Brain pericyte (primary cell): ENCODE measurements around the gene PPM1H.
"Not testable (repeated sequence)": the region's sequence is repeated elsewhere in the genome, so short reads cannot be mapped to it uniquely, and the experiment has no call there.

Source experiments
- DNase-seq: peaks from one replicate; pipeline ENCODE4 v3.0.0-alpha.2; 2012; ENCODE audit warnings: low read depth, low spot score

The PPM1H gene

DNA sequence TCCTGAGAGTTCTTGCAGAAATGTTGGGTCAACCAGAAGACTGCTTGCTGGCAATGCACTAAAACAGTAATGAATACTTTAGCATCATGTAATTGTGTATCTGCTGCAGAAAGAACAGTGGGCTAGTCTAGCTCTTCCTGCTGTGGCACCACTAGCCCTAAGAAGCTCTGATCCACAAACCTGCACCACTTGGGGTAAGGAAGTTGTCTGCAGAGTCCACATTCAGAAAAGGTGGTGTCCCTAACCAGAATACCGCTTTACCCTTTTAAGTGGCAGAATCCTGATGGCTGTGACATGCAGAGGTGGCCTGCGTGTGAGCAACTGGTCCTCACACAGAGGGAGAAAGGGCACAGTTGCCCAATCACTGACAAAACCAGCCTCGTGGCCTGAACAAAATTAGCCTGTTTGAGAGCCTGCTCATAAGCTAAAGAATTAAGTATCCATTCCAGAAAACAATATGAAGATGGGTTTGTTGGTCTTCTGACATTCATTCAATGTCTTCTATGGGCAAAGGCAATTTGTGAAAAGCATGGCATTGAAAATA is 165.8 kb downstream of the PPM1H start:
- no peak for DNase-seq

DNA sequence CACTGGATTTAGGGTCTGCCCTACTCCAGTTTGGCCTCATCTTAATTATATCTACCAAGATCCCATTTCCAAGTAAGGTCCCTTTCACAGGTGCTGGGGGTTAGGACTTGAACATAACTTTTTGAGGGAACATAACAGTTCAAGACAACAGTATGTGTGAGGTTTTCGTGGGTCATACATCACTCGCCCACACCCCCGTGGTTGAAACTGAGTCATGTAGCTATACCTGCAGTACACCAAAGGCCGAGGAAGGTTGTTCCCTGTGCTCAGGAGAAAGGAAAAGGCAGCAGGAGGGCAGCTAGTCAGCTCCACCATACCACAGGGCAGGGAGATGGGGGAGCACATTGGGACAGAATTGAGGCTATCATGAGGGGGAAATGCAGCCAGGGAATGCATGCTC is 167.0 kb downstream of the PPM1H start:
- no peak for DNase-seq

DNA sequence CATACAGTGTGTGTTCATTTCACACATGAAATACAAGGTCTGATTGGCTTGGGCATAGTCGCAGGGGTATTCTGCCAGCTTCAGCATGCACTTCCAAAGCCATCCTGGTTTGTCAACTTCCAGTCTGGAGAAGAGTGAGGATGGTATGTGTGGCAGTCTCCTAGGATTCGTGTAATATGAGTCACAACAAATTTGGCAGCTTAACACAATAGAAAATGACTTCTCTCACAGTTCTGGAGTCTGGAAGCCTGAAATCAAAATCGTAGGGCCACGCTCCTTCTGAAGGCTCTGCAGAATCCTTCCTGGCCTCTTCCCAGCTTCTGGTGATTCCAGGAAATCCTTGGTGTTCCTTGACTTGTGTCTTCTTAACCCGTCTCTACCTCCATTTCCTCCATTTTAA is 167.5 kb downstream of the PPM1H start:
- DNase-seq, result no peak

DNA sequence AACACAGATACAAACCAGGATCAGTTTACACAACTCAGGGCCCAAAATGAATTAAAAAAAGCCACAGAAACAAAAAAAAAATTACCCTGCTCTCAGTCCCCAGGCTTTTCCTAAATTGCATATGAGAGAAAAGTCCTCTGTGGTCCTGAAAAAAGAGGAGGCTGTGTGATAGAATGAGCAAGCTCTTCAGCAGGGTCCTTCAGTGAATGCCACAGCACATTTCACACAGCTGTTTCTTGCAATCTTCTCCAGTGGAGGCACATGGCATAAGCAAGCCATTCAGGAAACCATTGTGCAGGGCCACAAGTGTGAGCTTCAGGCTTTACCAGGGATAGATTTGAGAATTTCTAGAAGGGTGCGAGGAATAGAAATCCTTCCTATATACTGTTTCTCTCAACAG is 168.5 kb downstream of the PPM1H start:
- no peak for DNase-seq

DNA sequence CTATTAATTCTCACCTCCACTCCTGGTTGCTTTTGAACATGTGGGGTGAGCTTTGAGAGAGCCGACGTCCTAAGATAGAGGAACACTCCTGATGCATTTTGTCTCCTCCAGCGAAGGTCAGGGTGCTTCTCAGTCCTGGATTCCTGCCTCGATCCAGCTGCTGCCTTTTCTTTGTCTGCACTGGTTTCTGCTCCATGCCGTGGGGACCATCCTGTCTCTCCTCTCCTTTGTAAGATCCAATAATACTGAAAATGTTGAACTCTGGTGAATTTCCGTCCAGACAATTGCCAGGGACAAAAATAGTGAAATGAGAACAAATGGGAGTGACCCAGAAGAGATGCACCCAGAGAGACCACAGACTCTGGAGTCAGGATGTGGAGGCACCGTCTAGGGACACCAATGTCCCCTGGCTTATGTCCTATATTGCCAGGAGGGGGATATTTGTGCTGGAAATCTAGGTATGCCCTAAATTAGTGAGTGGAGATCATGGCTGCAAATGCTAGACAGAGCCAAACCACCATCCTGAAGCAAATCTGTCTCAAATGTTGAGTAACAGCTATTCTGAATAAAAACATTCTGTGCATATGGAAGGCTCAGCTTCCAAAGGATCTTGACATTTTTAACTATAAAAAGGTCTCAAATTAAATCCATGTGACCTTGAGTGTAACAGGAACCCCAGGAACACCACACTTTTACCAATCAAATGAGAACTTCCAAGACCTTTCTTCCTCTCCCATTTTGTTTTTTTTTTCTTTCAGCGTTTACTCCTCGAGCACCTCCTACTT is 170.9 kb downstream of the PPM1H start:
- DNase-seq, result no peak

DNA sequence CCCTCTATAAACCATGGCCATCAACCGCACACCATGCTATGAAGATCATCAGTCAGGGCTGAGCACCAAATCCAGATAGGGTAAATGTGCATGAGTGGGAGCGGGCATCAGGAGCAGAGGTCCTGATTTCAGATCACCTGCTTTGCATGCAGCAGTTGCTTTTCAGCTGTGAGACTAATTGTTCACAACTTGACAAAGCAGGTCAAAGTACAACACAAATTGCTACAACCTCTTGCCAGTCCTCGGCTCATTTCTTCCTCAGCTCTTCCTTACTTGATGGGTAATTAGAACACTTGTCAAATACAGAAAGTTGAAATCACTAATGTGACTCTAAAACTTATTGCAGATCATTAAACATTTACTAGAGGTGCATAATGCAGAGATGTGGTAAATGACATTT is 171.6 kb downstream of the PPM1H start:
- no peak for DNase-seq

DNA sequence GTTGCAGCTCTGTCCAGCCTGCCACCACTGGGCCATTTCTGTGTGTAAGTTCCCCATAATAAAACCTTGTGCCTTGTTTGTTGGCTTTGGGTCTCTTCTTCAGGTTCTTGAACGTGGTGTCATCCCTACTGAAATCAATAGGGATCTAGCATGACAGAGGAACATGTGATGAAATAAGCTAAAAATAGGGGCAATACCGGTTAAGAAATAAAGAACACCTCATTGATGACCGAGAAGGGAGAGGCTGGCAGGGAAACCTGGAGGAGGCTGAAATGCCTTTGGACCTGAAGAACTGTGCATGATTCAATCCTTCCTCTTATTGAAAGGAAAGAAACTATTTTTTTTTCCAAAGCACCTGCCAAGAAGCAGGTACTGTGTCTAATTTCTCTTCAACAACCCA is 172.3 kb downstream of the PPM1H start:
- no peak for DNase-seq

DNA sequence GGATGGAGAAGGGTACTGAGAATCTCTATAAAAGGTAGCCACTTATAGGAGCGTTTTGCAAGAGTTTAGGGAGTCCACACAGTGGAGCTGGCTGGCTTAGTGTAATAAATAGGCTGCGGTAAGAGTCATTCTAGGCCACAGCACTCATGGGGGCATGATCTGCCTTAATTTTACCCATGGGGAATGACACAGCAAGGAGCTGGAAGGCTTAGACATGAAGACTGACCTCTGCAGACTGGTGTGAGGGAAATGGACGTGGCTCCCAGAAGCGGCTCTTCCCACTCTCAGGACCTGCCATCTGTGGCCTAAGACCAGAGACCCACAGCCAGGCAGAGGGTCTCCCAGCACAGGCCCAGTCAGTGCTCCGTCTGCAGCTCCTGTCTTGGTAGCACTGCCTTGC is 173.3 kb downstream of the PPM1H start:
- no peak for DNase-seq

DNA sequence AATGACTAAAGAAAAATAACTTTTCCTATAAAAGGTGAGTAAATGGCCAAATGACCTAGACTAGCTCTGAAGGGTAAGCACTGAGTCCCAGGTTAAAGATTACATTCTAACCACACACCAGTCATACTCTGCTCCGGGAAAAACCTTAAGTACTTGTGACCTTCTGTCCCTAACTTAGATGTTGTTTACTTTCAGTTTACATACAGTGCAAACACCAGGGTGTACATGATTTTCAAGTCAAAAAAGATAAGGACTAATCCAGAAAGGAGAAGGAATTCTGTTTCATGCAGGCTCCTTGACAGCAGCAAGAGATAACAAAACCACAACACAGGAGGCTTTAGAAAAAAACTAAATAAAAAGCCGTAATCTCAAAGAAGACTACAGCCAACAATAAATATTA is 174.2 kb downstream of the PPM1H start:
- no peak for DNase-seq

DNA sequence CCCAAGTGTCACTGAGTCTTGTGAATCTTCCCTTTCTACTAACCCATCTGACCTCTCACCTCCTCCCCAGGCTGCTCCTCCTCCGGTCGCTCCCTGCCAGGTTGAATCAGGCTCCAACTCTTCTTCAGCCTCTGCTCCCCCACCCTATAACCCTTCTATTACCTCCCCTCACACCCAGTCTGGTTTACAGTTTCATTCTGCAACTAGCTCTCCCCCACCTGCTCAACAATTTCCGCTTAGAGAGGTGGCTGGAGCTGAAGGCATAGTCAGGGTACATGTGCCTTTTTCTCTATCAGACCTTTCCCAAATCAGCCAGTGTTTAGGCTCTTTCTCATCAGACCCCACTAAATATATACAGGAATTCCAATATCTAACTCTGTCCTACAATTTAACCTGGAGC is 174.6 kb downstream of the PPM1H start:
- DNase-seq, result not testable (repeated sequence)

DNA sequence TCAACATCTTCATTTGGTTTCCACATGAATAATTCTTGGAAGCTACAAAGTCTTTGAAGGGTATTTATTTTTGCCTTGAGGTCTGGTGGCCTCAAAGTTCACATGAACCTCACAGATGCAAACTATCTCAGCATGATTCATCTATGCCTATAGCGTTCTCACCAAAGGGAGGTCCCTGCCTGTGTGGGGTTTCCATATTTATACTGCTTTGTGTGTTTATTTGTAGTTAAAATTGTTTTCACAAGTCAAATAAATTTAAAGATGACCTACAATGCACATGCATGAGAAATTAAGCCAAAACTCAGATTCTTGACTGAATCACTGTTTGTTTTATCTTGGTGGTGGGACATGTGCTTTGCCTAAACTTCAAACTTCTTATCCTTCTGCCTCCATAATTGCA is 176.7 kb downstream of the PPM1H start:
- DNase-seq, result peak; percentile 90

DNA sequence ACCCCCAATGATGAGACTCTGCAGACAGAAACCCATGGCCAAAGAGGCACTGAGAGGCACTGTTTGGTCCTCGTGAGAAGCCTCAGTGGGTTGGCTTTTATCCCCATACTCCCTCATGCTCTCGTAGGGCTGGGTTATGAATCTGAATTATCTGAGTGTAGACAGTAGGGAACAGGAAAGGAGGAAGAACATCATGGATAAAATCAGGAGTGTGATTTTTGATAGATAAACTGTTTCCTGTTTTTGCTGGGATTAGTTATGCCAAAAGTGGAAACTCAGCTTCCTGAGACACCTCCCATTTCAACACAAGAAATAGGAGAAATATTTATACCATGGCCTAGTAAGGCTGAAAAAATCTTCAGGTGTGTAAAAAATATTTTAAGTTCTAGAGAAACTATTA is 177.9 kb downstream of the PPM1H start:
- no peak for DNase-seq

DNA sequence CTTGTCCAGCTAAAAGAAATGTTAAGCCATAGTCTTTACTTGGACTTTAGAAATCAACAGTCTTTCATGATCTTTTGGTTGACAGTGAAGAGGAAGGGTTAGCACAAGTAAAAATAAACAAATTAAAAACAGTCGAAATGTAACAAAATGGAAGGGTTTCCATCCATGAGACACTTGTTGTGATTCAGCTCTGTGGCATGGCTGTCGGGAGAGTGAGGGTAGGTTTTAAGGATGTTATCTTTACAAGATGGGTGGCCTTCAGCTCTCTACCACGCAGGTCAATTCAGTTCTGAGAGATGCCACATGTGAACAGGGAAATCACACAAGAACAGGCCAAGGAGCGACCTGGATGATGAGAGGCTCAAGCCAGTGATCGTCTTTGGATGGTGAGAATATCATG is 180.2 kb downstream of the PPM1H start:
- no peak for DNase-seq

DNA sequence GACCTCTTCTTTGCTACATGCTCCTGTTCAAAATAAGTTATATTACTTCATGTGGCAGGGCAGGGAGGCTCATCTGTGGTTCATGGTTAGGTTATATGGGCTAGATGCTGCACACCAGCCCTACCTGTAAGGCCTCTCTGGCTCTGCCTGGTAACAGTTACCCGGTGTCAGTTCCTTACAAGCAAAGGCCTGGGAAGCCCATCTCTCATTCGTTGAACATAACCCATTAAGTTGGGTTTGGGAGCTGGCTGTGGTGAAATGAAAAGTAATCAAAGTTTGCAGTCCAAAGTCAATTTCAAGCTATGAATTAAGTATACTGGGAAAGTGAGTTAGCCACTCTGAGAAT is 183.2 kb downstream of the PPM1H start:
- no peak for DNase-seq

DNA sequence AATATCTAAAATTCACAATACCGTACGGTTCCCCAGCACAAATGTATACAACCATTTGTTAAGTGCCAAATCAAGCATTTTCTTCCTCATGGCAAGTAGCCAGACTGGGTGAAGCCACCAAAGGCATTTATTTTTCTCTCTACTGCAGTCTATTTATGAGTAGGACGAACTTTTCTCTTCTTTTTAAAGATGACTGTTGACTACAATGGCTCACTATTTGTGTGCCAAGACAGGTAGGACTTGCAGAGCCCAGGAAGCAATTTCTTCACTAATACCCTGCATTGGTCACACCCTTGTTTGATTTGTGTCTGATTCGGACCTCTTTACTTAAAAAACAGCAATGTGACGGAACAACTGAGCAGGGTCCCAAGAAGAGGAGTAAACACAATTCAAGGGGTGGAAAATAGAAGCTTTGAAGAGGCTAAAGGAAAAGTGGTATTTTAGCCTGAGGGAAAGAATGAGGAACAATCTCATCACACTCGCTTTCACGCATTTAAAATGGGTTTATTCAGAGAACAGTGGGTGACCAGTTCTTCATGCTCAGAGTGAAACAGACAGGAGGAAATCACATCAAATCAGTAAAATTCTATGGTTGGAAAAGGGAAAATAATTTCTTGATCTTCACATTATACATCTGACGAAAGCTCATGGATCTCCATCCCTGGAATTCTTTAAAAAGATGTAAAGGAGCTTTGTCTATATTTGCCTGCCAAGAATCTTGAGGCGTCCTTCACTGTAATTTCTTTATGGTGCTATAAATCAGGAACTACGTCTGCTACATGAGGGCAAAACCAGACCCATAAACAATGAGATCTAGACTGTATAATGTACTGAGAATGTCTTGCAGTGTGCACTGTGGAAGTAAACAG is 183.8 kb downstream of the PPM1H start:
- DNase-seq, result no peak

DNA sequence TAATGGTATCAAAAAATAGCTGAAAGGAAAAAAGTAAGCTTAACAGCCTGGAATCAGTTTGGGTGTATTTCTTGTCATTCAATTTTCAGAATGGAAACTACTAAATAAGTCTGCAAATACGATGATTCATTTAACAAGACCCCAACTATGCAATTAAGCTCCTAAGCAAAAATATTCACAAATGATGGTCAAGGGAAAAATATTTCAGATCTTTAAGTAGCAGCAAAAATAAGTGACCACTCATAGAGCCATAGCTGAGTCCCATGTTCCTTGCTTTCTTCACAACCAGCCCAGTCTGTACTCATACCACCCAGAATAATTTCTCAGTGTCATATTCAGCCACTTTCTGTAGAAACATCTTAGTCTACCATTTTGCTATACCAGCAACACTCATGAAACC is 185.4 kb downstream of the PPM1H start:
- no peak for DNase-seq

DNA sequence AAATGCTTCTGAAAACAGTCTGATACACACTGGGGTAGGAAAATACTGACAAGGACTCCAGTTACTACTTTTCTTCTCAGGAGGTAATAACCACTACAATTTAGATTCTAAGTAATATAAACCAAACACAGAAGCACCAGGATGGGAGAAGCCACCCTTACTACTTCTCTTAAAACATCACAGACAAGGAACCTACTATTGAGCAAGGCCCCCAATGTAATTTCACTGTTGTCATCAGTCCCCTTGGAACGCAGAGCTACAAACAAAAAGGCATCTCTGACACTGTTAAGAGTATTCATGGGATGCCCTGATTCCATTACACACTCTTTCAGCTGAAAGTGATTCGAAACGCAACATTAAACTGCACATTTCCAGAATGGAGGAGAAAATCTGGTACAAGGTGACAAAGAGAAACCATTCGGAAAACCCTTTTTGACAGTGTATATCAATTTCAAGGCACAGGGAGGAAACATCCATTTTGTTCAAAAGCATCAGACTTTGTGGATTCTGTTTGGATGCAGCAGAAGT is 185.9 kb downstream of the PPM1H start:
- no peak for DNase-seq

DNA sequence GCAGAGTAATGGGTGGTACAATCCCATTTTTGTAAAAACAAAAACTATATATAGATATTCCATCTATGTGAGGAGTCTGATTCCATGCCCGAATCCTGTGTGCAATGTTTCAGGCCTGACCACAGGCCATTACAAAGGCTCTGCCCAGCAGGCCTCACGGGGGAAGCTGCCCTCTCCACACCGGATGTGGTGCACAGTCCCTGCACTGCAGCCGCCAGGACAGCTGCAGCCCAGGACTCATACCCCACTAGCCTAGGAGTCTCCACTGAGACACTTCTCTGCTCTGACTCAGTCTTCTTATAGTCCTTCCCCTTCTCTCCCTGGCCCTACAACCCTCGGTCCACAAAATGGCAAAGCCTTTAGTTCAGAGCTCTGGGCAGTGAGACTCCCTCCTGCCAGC is 190.4 kb downstream of the PPM1H start:
- no peak for DNase-seq

DNA sequence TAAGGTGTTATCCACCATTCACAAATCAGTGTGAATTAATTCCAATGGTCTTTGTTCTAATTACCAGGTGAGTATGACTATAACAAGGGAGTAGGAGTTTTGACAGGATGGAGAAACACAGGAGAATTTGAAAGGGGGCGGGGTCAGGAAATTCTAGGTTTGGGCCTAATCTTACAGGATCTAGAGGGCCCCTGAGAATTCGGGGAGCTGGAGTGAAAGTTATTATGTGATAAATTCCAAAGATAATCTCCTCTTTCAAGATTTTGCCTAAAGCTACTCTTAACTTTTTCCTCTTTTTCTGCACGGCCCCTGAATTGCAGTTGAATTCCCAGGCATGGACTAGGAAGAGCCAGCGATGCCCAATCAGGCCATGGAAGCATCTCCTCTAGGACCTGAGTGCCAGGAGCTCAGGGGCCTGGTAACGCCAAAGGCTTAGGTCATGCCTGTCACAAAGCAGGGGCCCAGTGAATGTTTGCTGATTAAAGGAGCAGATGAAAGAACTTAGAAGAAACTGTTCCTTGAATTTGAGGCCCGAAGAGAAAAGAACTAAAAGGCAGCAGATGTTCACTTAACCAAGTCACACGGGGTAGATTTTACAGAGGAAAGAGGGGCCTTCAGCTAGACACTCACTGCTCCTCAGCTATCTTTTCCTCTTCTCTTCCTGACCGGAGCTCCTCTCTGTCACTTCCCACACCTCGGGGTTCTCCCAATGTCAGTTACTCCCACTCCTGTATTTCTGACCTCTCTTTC is 195.5 kb downstream of the PPM1H start:
- DNase-seq, result no peak

DNA sequence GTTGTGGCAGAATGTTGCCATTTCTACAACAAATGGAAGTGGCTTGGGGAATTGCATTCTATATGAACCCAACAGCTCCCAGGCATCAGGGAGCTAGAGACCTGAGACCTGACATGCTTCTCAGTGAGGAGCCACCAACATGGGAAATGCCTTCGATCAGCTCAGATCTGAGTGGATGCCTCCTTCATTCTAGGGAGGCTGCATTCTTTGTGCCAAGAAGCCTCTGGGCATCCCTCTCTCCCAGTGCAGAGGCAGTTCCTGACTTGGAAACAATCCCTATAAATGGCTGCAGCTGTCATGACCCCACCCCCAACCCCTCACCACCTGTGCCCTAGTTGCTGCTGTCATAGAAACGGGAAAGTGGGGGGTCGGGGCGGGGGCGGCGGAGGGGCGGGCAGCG is 196.3 kb downstream of the PPM1H start:
- DNase-seq, result no peak

DNA sequence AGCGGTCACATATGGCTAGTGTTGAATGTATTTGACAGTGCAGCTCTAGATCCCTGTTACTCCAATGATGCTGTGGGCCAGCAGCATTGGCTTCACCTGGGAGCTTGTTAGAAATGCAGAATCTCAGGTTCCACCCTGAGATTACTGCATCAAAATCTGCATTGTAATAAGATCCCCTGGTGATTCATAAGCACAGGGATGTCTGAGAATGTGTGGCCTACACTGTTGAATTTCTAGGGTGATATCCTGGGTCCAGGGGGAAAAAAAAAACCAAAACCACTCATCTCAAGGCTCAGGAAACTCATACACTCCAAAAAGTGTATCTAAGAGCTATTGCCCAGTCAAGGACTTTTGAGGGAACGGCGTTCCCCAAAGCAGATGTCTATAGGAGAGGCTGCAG is 196.8 kb downstream of the PPM1H start:
- DNase-seq, result no peak

DNA sequence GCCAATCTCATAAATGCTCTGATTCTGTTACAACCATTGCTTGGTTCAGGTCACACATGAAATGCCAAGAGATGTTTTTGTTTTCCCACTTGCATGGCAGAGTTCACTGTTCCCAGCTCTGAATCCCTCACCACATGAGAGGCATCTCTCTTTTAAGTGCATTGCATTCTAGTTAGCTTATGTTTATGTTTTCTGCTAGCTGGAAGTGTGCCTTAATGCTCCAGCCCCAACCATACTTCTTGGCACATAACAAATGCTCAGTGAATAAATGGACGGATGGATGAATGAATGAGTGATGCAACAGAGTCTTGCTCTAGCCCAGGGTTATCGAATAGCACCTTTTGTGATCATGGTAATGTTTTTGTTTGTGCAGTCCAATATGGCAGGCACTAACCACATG is 197.3 kb downstream of the PPM1H start:
- DNase-seq, result no peak
